Endometrium (tissue), 2 donors: Measurements from ENCODE around the gene DCDC1.

Source experiments
- FAIRE-seq: peaks from 2 replicates; lab custom pipeline; 2012; peaks lifted over from hg19 to GRCh38; lab: Jason Lieb, UNC
- donor health status: control.
- donor health status: control.

DCDC1 gene

DNA sequence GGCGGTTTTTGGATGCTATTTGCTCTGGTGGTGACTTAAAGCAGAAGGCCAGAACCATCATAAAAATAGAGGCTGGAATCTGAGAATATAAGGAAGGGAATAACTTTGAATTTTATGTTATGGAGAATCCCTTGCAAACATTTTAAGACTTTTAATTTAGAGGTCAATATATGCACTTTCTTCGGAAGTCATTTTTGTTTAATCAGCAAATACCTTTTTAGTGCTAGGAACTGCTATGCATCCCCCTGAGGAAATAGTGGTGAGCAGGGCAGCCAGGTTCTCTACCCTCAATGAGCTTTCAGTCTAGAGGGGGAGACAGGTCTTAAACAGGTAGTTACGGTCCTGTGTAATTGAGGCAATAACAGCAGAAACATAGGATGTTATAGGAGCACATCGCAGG, 516.9 kb downstream of the DCDC1 start:
- FAIRE-seq: no peak

DNA sequence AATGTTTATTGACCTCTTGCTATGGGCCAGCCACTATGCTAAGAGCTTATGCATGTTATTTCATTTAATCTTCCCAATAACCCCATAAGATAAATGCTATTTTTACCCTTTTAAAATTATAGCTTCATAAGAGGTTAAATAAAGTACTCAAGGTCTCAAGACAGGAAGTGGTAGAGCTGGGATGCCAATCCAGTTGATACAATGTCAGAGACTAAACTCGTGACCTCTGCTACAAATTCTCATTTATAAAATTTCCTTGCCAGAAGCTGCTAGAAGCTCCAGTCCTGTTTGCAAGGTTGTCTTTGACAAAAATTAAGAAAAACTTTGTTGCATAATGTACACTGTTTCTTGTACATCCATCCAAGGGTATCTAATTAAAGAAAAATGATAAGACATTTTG, 517.4 kb downstream of the DCDC1 start:
- no peak for FAIRE-seq

GRCh38 chr11:30837252-30837651, 532.3 kb downstream of the DCDC1 start:
- FAIRE-seq: no peak

DNA sequence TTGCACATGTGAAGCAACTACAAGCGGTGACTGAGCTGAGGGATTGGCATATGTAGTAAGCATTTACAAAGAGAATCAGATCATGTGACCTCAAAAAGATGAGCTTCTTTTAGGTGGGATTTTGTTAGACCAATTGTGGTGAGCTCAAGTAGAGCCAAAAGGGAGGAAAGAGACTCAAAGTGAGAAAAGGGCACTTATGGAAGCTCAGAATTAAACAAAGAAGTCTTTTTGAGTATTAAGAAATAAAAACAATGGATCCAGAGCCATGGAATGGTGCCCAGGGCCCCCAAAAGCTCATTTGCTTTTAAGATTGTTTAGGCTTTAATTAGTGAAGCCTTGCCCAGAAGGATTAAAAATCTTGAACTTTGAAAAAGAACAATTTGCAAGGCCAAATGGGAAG, 536.7 kb downstream of the DCDC1 start:
- no peak for FAIRE-seq

- FAIRE-seq: no peak
Measured at GRCh38 chr11:30830681-30831080, 538.9 kb downstream of the DCDC1 start.

GRCh38 chr11:30826911-30827310, 542.6 kb downstream of the DCDC1 start:
- no peak for FAIRE-seq

- FAIRE-seq: no peak
Measured at GRCh38 chr11:30825723-30826122, 543.8 kb downstream of the DCDC1 start.

GRCh38 chr11:30823119-30823518, 546.4 kb downstream of the DCDC1 start:
- no peak for FAIRE-seq

GRCh38 chr11:30821438-30821965, 548.0 kb downstream of the DCDC1 start:
- FAIRE-seq: no peak

DNA sequence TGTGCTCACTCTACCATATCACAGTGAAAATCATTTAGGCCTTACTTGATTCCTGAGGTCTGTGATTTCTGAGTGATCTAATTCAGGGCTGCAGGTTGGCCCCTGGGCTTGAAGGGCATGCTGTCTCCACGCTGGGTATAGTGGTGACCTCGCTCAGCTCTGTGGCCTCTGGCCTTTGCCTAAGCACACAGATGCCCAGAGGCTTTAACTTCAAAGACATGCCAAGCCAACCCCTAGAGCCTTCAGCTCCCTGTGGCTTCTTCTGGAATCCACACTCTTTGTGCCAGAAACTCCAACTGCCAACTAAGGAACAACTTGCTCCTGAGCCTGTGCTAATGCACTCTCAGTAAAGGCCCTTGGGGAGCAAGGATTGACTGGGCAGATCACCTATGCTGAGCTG, 550.8 kb downstream of the DCDC1 start:
- no peak for FAIRE-seq

- FAIRE-seq: no peak
Measured at GRCh38 chr11:30816959-30817880, 552.3 kb downstream of the DCDC1 start.

DNA sequence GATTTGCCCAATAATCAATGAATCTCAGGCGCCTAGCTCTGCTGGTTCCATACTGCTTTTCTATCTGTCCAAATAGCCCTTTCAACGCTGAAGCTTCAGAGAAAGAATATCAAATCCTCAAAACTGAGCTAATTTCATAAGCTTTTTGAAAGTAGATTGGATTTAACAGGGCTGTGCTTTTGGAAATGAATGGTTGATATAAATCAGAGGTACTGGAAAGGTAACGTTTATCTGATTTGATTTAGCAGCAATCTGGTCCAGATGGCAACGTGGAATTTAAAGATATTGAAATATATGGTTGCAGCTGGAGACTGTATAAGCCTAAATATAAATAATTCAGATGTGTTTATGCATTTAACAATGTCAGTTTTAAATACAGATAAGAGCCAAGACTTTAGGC, 553.9 kb downstream of the DCDC1 start:
- FAIRE-seq: no peak

GRCh38 chr11:30814737-30815136, 554.8 kb downstream of the DCDC1 start:
- no peak for FAIRE-seq
